ENCODE measurements around the gene RAB30.

The RAB30 gene

DNA sequence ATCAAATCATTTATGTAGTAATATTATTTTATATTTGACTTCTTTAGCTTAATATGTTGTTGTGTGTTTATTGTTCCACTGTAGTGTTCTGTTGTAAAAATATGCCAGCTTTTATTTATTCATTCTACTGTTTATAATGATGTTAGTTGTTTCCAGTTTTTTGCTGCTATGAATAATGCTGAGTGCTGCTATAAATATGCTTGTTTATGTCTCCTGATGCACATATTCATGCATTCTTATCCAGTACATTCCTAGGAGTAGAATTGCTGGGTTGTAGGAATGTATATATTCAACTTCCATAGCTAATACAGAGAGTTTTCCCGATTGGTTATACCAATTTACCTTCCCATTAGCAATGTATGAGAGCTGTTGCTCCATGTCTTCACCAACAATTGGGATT, 33.5 kb upstream of the RAB30 start:
- no peaks in the 10 kb centered on the region for H3K36me3 ChIP-seq (replicated peaks; ENCODE audit: low read depth, low read length)
- H3K9me3 ChIP-seq (ENCODE audit: insufficient read depth, low read length) = no peaks in the 10 kb centered on the region
- TF ChIP-seq, protein P1, sequence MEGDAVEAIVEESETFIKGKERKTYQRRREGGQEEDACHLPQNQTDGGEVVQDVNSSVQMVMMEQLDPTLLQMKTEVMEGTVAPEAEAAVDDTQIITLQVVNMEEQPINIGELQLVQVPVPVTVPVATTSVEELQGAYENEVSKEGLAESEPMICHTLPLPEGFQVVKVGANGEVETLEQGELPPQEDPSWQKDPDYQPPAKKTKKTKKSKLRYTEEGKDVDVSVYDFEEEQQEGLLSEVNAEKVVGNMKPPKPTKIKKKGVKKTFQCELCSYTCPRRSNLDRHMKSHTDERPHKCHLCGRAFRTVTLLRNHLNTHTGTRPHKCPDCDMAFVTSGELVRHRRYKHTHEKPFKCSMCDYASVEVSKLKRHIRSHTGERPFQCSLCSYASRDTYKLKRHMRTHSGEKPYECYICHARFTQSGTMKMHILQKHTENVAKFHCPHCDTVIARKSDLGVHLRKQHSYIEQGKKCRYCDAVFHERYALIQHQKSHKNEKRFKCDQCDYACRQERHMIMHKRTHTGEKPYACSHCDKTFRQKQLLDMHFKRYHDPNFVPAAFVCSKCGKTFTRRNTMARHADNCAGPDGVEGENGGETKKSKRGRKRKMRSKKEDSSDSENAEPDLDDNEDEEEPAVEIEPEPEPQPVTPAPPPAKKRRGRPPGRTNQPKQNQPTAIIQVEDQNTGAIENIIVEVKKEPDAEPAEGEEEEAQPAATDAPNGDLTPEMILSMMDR (IDR thresholded peaks at IDR 0.05; ENCODE audit: low read depth, low read length) = no peak
- TF ChIP-seq EZH2phosphoT487 (IDR thresholded peaks at IDR 0.05; ENCODE audit: low read depth) = no peak
- H4K20me1 ChIP-seq (ENCODE audit: insufficient read depth, low read length) = no peaks in the 10 kb centered on the region
- H3K4me3 ChIP-seq (ENCODE audit: low read length) = no peak overlapping the region
- no peaks in the 10 kb centered on the region for H3K4me1 ChIP-seq (ENCODE audit: low read length)
- H3K27ac ChIP-seq (ENCODE audit: low read length) = no peak overlapping the region
- no peaks in the 10 kb centered on the region for H3K79me2 ChIP-seq (ENCODE audit: low read length)
- no peak overlapping the region for H3K4me2 ChIP-seq (ENCODE audit: low read length)
- no peak overlapping the region for H2AFZ ChIP-seq (ENCODE audit: low read depth, low read length)
- no peak overlapping the region for H3K9ac ChIP-seq (ENCODE audit: low read length)
- H3K27me3 ChIP-seq (ENCODE audit: low read depth, low read length) = peaks cover 8% of the 10 kb centered on the region; the same call in 1 of the 2 replicates

DNA sequence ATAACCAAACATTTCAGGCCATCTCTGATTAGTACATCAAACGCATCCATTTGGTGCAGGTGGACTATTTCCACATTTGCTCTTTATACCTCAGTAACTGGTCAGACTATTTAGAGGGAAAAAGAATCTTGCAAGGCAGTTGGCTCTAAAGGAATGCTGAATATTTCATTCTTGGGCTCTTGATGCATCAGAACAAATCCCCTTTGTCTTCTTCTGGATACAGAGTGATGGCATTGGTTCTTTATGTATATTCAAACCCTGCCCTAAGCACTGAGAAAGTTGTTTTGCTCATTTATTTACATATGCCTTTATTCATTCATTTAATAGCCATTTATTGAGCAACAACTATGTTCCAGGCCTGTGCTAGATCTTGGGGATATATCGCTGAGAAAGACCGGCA, 31.1 kb upstream of the RAB30 start:
- H3K4me2 ChIP-seq (ENCODE audit: low read length) = no peak overlapping the region
- TF ChIP-seq, protein P1 (IDR thresholded peaks at IDR 0.05; ENCODE audit: low read depth, low read length) = no peak
- no peak for TF ChIP-seq EZH2phosphoT487 (IDR thresholded peaks at IDR 0.05; ENCODE audit: low read depth)
- no peaks in the 10 kb centered on the region for H3K4me1 ChIP-seq (ENCODE audit: low read length)
- no peak overlapping the region for H3K27ac ChIP-seq (ENCODE audit: low read length)
- no peak overlapping the region for H2AFZ ChIP-seq (ENCODE audit: low read depth, low read length)
- no peaks in the 10 kb centered on the region for H3K9me3 ChIP-seq (ENCODE audit: insufficient read depth, low read length)
- H3K36me3 ChIP-seq (replicated peaks; ENCODE audit: low read depth, low read length) = no peaks in the 10 kb centered on the region
- no peak overlapping the region for H3K9ac ChIP-seq (ENCODE audit: low read length)
- H4K20me1 ChIP-seq (ENCODE audit: insufficient read depth, low read length) = no peaks in the 10 kb centered on the region
- no peaks in the 10 kb centered on the region for H3K79me2 ChIP-seq (ENCODE audit: low read length)
- H3K27me3 ChIP-seq (ENCODE audit: low read depth, low read length) = peaks cover 8% of the 10 kb centered on the region; the same call in 1 of the 2 replicates
- no peak overlapping the region for H3K4me3 ChIP-seq (ENCODE audit: low read length)

DNA sequence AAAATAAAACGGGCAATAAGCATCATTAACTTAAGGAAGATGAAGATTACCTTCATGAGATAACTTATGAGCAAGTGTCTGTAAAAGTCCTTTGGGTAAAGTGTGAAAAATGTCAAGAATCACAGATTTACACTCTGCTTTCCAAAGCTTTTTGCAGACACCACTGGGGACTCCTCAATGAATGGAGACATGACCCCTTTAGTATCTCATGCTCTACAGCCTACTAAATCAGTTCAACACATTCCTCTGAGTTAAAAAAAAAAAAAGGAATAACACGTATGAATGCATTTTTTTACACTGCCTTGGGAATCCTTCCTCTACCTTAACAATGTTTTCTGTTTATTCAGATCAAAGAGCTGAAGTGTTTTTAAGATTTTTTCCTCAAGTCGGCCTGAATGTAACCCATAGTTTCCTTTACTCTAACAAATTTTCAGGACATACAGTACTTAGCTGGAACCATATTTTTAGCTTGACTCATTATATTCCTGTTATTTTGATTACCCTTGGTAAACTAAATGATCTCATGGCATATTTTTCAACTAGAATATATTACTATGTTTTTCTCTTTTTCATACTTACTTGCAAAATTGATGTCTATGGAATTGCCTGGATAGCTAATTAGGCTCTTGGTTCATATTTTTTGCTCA, 25.9 kb upstream of the RAB30 start:
- Histone ChIP-seq H3K27ac (ENCODE audit: low read length) (no peak overlapping the region), H2AFZ (ENCODE audit: low read depth, low read length) (no peak overlapping the region), H3K36me3 (replicated peaks; ENCODE audit: low read depth, low read length) (no peaks in the 10 kb centered on the region), H3K4me1 (ENCODE audit: low read length) (no peaks in the 10 kb centered on the region), H3K9ac (ENCODE audit: low read length) (no peak overlapping the region), H3K27me3 (ENCODE audit: low read depth, low read length) (no peaks in the 10 kb centered on the region), H3K79me2 (ENCODE audit: low read length) (no peaks in the 10 kb centered on the region), H3K4me3 (ENCODE audit: low read length) (no peak overlapping the region), H4K20me1 (ENCODE audit: insufficient read depth, low read length) (no peaks in the 10 kb centered on the region), H3K4me2 (ENCODE audit: low read length) (no peak overlapping the region), H3K9me3 (ENCODE audit: insufficient read depth, low read length) (no peaks in the 10 kb centered on the region)
- TF ChIP-seq, protein P1 (IDR thresholded peaks at IDR 0.05; ENCODE audit: low read depth, low read length) = no peak
- no peak for TF ChIP-seq EZH2phosphoT487 (IDR thresholded peaks at IDR 0.05; ENCODE audit: low read depth)

DNA sequence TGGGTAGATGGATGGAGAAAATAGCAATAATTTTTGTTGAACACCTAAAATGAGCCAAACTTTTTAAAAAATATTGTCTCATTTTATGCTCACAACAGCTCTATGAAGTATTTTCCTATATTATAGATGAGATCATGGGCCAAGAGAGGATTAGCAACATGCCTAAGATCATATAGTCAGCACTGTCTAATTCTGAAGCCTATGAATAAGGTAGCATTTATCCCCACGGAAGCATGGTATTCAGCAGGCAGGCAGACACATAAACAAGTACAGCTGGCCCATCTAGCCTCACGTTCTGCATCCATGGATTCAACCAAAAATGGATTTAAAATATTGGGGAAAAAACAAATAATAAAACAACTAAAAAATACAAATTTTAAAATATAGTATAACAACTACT, 21.9 kb upstream of the RAB30 start:
- TF ChIP-seq, protein P1 (IDR thresholded peaks at IDR 0.05; ENCODE audit: low read depth, low read length) = no peak
- no peak for TF ChIP-seq EZH2phosphoT487 (IDR thresholded peaks at IDR 0.05; ENCODE audit: low read depth)
- no peaks in the 10 kb centered on the region for H3K4me1 ChIP-seq (ENCODE audit: low read length)
- no peak overlapping the region for H3K4me3 ChIP-seq (ENCODE audit: low read length)
- no peaks in the 10 kb centered on the region for H3K36me3 ChIP-seq (replicated peaks; ENCODE audit: low read depth, low read length)
- H3K79me2 ChIP-seq (ENCODE audit: low read length) = no peaks in the 10 kb centered on the region
- H3K9ac ChIP-seq (ENCODE audit: low read length) = no peak overlapping the region
- no peak overlapping the region for H2AFZ ChIP-seq (ENCODE audit: low read depth, low read length)
- H4K20me1 ChIP-seq (ENCODE audit: insufficient read depth, low read length) = no peaks in the 10 kb centered on the region
- H3K9me3 ChIP-seq (ENCODE audit: insufficient read depth, low read length) = no peaks in the 10 kb centered on the region
- H3K27ac ChIP-seq (ENCODE audit: low read length) = no peak overlapping the region
- H3K27me3 ChIP-seq (ENCODE audit: low read depth, low read length) = no peaks in the 10 kb centered on the region
- no peak overlapping the region for H3K4me2 ChIP-seq (ENCODE audit: low read length)
